GM19043 (cell line): ENCODE results near the gene APLNR.
A peak's percentile ranks its signal among the peaks of the same experiment; 100 is the strongest.

ENCODE experiments used
- ATAC-seq: cut with Tn5 transposase; IDR thresholded peaks from one replicate; pipeline ENCODE4 v1.9.1; 2021; ENCODE audit warnings: low read depth; ENCODE audit not compliant: unreplicated experiment

APLNR gene

GRCh38 chr11:57251491-57252104 is 14.5 kb upstream of the APLNR start:
- ATAC-seq, result no peak

- no peak for ATAC-seq
These were observed 14.0 kb upstream of the APLNR start for GRCh38 chr11:57251037-57251436.

- ATAC-seq, result peak; percentile 55
These were observed 12.6 kb upstream of the APLNR start for GRCh38 chr11:57249384-57250319.

GRCh38 chr11:57248780-57249383 is 11.8 kb upstream of the APLNR start:
- ATAC-seq, result no peak

GRCh38 chr11:57244911-57245310 is 7.9 kb upstream of the APLNR start:
- no peak for ATAC-seq

GRCh38 chr11:57241353-57241972 is 4.4 kb upstream of the APLNR start:
- no peak for ATAC-seq

GRCh38 chr11:57240757-57241156 is 3.7 kb upstream of the APLNR start:
- no peak for ATAC-seq

GRCh38 chr11:57240007-57240406 is 3.0 kb upstream of the APLNR start:
- ATAC-seq, result no peak

- ATAC-seq, result no peak
These were observed 2.3 kb upstream of the APLNR start for GRCh38 chr11:57239348-57239747.

GRCh38 chr11:57235761-57236703 is 1.0 kb downstream of the APLNR start:
- no peak for ATAC-seq

GRCh38 chr11:57233702-57234101 is 3.3 kb downstream of the APLNR start:
- ATAC-seq, result no peak

- no peak for ATAC-seq
These were observed 5.4 kb downstream of the APLNR start for GRCh38 chr11:57231539-57232253.

GRCh38 chr11:57230791-57231538 is 6.1 kb downstream of the APLNR start:
- no peak for ATAC-seq

GRCh38 chr11:57230316-57230715 is 6.7 kb downstream of the APLNR start:
- ATAC-seq, result no peak

- ATAC-seq, result no peak
These were observed 8.4 kb downstream of the APLNR start for GRCh38 chr11:57228600-57228999.

- ATAC-seq, result no peak
These were observed 12.5 kb downstream of the APLNR start for GRCh38 chr11:57224537-57224936.

- ATAC-seq, result no peak
These were observed 12.9 kb downstream of the APLNR start for GRCh38 chr11:57224128-57224527.

GRCh38 chr11:57223601-57224000 is 13.4 kb downstream of the APLNR start:
- no peak for ATAC-seq

- ATAC-seq, result no peak
These were observed 14.8 kb downstream of the APLNR start for GRCh38 chr11:57222239-57222638.
